VCaP (cell line): ENCODE measurements around the gene LEO1.

ENCODE experiments used
- H3K27ac ChIP-seq: fragments of 450-650 bp; 2 replicates; pipeline ENCODE4 v1.5.1; 2017
- CTCF ChIP-seq: fragments of 450-650 bp; conservative IDR thresholded peaks from 2 replicates; pipeline ENCODE4 v1.5.1; 2017; ENCODE audit warnings: mild to moderate bottlenecking, moderate library complexity

The LEO1 gene

GRCh38 chr15:51969728-51970127 lies 1.9 kb downstream of the LEO1 start:
- peak overlapping the region; percentile 93 for H3K27ac ChIP-seq
- no peak for TF ChIP-seq CTCF

GRCh38 chr15:51967583-51967982 lies 4.0 kb downstream of the LEO1 start:
- no peak for TF ChIP-seq CTCF
- H3K27ac ChIP-seq, result no peak overlapping the region

GRCh38 chr15:51966192-51966591 lies 5.4 kb downstream of the LEO1 start:
- H3K27ac ChIP-seq, result no peak overlapping the region
- no peak for TF ChIP-seq CTCF

DNA sequence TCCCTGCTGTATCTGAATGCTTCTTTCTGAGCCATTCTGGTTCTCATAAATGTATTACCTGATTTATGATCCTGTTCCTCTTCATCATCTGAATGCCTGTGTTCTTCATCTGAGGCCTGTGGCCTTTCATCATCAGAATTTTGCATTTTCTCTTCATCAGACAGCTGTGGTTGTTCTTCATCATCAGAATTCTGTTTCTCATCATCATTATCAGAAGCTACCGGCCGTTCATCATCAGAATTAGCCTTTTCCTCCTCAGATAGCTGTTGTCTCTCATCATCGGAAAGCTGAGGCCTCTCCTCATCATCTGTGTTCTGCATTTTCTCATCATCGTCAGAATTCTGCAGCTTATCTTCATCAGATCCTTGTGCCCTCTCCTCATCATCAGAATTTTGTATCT lies 5.9 kb downstream of the LEO1 start:
- H3K27ac ChIP-seq, result no peak overlapping the region
- TF ChIP-seq CTCF, result no peak

DNA sequence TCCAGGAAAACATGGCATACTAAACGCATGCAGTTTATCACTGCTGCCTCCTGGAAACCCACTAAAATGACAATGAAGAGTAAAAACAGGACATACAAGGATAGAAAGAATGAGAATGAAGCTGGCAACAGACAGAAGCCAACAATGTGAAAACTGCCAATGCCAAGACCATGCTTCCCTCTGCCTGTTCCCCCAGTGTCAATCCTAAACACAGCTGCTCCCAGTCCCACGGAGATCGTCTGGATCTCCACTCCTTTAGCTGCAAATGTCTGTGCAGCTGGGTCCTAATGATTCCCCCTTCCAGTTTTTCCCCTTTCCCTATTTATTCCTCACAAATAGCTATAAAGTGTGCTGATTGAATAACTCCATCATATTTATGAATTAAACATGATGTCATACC lies 16.1 kb downstream of the LEO1 start:
- TF ChIP-seq CTCF, result no peak
- no peak overlapping the region for H3K27ac ChIP-seq

- TF ChIP-seq CTCF, result no peak
- H3K27ac ChIP-seq, result no peak overlapping the region
Observed at GRCh38 chr15:51952805-51953204, 18.8 kb downstream of the LEO1 start.

- no peak overlapping the region for H3K27ac ChIP-seq
- no peak for TF ChIP-seq CTCF
Observed at GRCh38 chr15:51947124-51947523, 24.5 kb downstream of the LEO1 start.

- peak overlapping the region; percentile 47 for H3K27ac ChIP-seq
- TF ChIP-seq CTCF, result no peak
Observed at GRCh38 chr15:51939216-51939615, 32.4 kb downstream of the LEO1 start.
